ENCODE results near the gene FBXO45. TPM values are rescaled to one million over a fixed set of nuclear protein-coding genes. Genes with fewer than 3 reads are reported as not detected.
A peak's percentile ranks its signal among the peaks of the same experiment; 100 is the strongest.
"Not testable (repeated sequence)": the region's sequence is repeated elsewhere in the genome, so short reads cannot be mapped to it uniquely, and the experiment has no call there.

The FBXO45 gene
- total RNA-seq, 2 experiments from 2014 or later: 19.7 TPM

DNA sequence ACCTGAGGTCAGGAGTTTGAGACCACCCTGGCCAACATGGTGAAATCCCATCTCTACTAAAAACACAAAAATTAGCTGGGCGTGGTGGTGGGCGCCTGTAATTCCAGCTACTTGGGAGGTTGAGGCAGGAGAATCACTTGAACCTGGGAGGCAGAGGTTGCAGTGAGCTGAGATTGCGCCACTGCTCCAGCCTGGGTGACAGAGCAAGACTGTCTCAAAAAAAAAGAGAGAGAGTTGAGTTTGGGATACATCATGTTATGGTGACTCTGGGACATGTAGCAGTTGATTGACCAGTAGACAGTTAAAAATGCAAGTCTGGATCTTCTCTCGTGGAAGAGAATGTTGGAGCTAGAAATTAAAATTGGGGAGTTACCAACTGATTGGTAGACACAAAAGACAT is 69.5 kb downstream of the FBXO45 start:
- H3K4me1 Mint-ChIP-seq: peaks cover 63% of the 10 kb centered on the region

More for the DNA sequence above, 69.5 kb downstream of the FBXO45 start:
- ChIA-PET POLR2A (interaction anchor here (0.6 to 9.7 kb wide), 7 partner anchors 8 to 356 kb away, joined by 3 to 131 read pairs (median 6); partner anchors contain the start of genes CEP19, FBXO45, PIGX and WDR53), CTCF (interaction anchor here (0.8 to 8.4 kb wide), 4 partner anchors 27 to 109 kb away, joined by 3 to 78 read pairs (median 4); no protein-coding TSS in a partner anchor)
- DNase-seq, H3K27me3 Mint-ChIP-seq, H3K9me3 Mint-ChIP-seq: not testable (repeated sequence)
- Mint-ChIP-seq H3K27ac (peak overlapping the region; percentile 45), H3K36me3 (ENCODE audit: low read depth) (peaks cover 35% of the 10 kb centered on the region), H3K4me3 (peak overlapping the region; percentile 31)

Other genes with a start within 250 kb of the FBXO45 start
- gene TM4SF19, start 230.3 kb upstream of the FBXO45 start, total RNA-seq: not detected
- gene UBXN7, start 136.2 kb upstream of the FBXO45 start, total RNA-seq: 10 to 100 TPM; 55.9 to 60.5 TPM
- gene RNF168, start 64.9 kb upstream of the FBXO45 start, total RNA-seq: 10 to 100 TPM; 45.0 to 45.6 TPM
- not detected for gene SMCO1, start 53.3 kb upstream of the FBXO45 start, total RNA-seq
- 10 to 100 TPM; 27.2 to 29.3 TPM for gene WDR53, start 106 bp upstream of the FBXO45 start, total RNA-seq
- 10 to 100 TPM; 50.1 to 52.8 TPM for gene NRROS, start 71.0 kb downstream of the FBXO45 start, total RNA-seq
- 1 to 10 TPM; 5.3 to 5.5 TPM for gene CEP19, start 143.6 kb downstream of the FBXO45 start, total RNA-seq
- 10 to 100 TPM; 47.2 to 50.0 TPM for gene PIGX, start 143.7 kb downstream of the FBXO45 start, total RNA-seq
- gene PAK2, start 171.2 kb downstream of the FBXO45 start, total RNA-seq: 100 to 1,000 TPM; 118 to 119 TPM